ENCODE results near the gene SULT1E1. TPM values are rescaled to one million over a fixed set of nuclear protein-coding genes. Genes with fewer than 3 reads are reported as not detected.

The SULT1E1 gene
- total and polyA plus RNA-seq, 2 experiments from 2014 or later: not detected

GRCh38 chr4:69811166-69811565 lies 48.8 kb downstream of the SULT1E1 start:
- no peak overlapping the region for H3K27ac ChIP-seq
- no peak overlapping the region for H3K4me3 ChIP-seq
- H3K27me3 ChIP-seq: no peaks in the 10 kb centered on the region
- no peaks in the 10 kb centered on the region for H3K9me3 ChIP-seq (ENCODE audit: low read depth)
- TF ChIP-seq CTCF (IDR thresholded peaks at IDR 0.05; ENCODE audit: low read depth, low read length): no peak
- H3K36me3 ChIP-seq: no peaks in the 10 kb centered on the region
- DNase-seq (ENCODE audit: low read depth in 1 of 2, low spot score in 1 of 2): no peak
- no peaks in the 10 kb centered on the region for H3K4me1 ChIP-seq (ENCODE audit: low read depth)

- Histone ChIP-seq H3K4me1 (ENCODE audit: low read depth) (no peaks in the 10 kb centered on the region), H3K27ac (no peak overlapping the region), H3K27me3 (no peaks in the 10 kb centered on the region), H3K4me3 (no peak overlapping the region), H3K9me3 (ENCODE audit: low read depth) (no peaks in the 10 kb centered on the region), H3K36me3 (no peaks in the 10 kb centered on the region)
- DNase-seq (ENCODE audit: low read depth in 1 of 2, low spot score in 1 of 2): peak in 1 of 2 donors; percentile 47
- TF ChIP-seq CTCF (IDR thresholded peaks at IDR 0.05; ENCODE audit: low read depth, low read length): no peak
Measured at GRCh38 chr4:69800599-69800998, 59.3 kb downstream of the SULT1E1 start.

GRCh38 chr4:69799337-69799736 lies 60.6 kb downstream of the SULT1E1 start:
- Histone ChIP-seq H3K4me3 (no peak overlapping the region), H3K27me3 (no peaks in the 10 kb centered on the region), H3K4me1 (ENCODE audit: low read depth) (no peaks in the 10 kb centered on the region), H3K27ac (no peak overlapping the region), H3K36me3 (no peaks in the 10 kb centered on the region), H3K9me3 (ENCODE audit: low read depth) (no peaks in the 10 kb centered on the region)
- no peak for DNase-seq (ENCODE audit: low read depth in 1 of 2, low spot score in 1 of 2)
- TF ChIP-seq CTCF (IDR thresholded peaks at IDR 0.05; ENCODE audit: low read depth, low read length): no peak

GRCh38 chr4:69793732-69794131 lies 66.2 kb downstream of the SULT1E1 start:
- H3K4me1 ChIP-seq (ENCODE audit: low read depth): no peaks in the 10 kb centered on the region
- H3K27ac ChIP-seq: no peak overlapping the region
- no peaks in the 10 kb centered on the region for H3K9me3 ChIP-seq (ENCODE audit: low read depth)
- H3K36me3 ChIP-seq: no peaks in the 10 kb centered on the region
- no peak for DNase-seq (ENCODE audit: low read depth in 1 of 2, low spot score in 1 of 2)
- no peak for TF ChIP-seq CTCF (IDR thresholded peaks at IDR 0.05; ENCODE audit: low read depth, low read length)
- no peak overlapping the region for H3K4me3 ChIP-seq
- no peaks in the 10 kb centered on the region for H3K27me3 ChIP-seq

Other genes with a start within 250 kb of the SULT1E1 start
- gene UGT2A2, start 220.5 kb downstream of the SULT1E1 start, total RNA-seq: not detected in 2 replicates
- gene UGT2A2, start 220.5 kb downstream of the SULT1E1 start, polyA plus RNA-seq: not detected in 2 replicates
- not detected in 2 replicates for gene UGT2A1, start 206.9 kb downstream of the SULT1E1 start, total RNA-seq
- not detected in 2 replicates for gene UGT2A1, start 206.9 kb downstream of the SULT1E1 start, polyA plus RNA-seq
- gene SULT1B1, start 99.5 kb downstream of the SULT1E1 start, total RNA-seq: not detected in 2 replicates
- gene SULT1B1, start 99.5 kb downstream of the SULT1E1 start, polyA plus RNA-seq: not detected in 2 replicates
- gene CSN1S1, start 70.9 kb upstream of the SULT1E1 start, total RNA-seq: not detected in 2 replicates
- not detected in 2 replicates for gene CSN1S1, start 70.9 kb upstream of the SULT1E1 start, polyA plus RNA-seq
- gene CSN2, start 105.6 kb upstream of the SULT1E1 start, total RNA-seq: not detected in 2 replicates
- gene CSN2, start 105.6 kb upstream of the SULT1E1 start, polyA plus RNA-seq: not detected in 2 replicates
- gene STATH, start 135.8 kb upstream of the SULT1E1 start, total RNA-seq: not detected in 2 replicates
- gene STATH, start 135.8 kb upstream of the SULT1E1 start, polyA plus RNA-seq: 1.9 TPM in 1 of 2 replicates, not detected in the other
- gene HTN3, start 168.3 kb upstream of the SULT1E1 start, total RNA-seq: not detected in 2 replicates
- not detected in 2 replicates for gene HTN3, start 168.3 kb upstream of the SULT1E1 start, polyA plus RNA-seq
- gene HTN1, start 190.3 kb upstream of the SULT1E1 start, total RNA-seq: not detected in 2 replicates
- gene HTN1, start 190.3 kb upstream of the SULT1E1 start, polyA plus RNA-seq: not detected in 2 replicates